ENCODE measurements around the gene WBP1. TPM values are rescaled to one million over a fixed set of nuclear protein-coding genes. Genes with fewer than 3 reads are reported as not detected.
"Not testable (repeated sequence)": the region's sequence is repeated elsewhere in the genome, so short reads cannot be mapped to it uniquely, and the experiment has no call there.

WBP1 gene
- total RNA-seq, 1 donor from 2014 or later, result 96.1 TPM

GRCh38 chr2:74440378-74441169 lies 17.7 kb upstream of the WBP1 start:
- Mint-ChIP-seq H3K4me1 (ENCODE audit: unreplicated experiment) (peaks cover 53% of the 10 kb centered on the region), H3K36me3 (ENCODE audit: unreplicated experiment) (no peaks in the 10 kb centered on the region), H3K27me3 (ENCODE audit: unreplicated experiment) (peaks cover 16% of the 10 kb centered on the region), H3K27ac (ENCODE audit: unreplicated experiment) (peak overlapping the region; percentile 78), H3K4me3 (ENCODE audit: unreplicated experiment) (peak overlapping the region; percentile 88), H3K9me3 (ENCODE audit: unreplicated experiment) (no peaks in the 10 kb centered on the region)
- TF ChIP-seq CTCF (IDR thresholded peaks at IDR 0.05), result peak; percentile 27
- peak; percentile 94 for DNase-seq (ENCODE audit: extremely low spot score, unreplicated experiment)

- Mint-ChIP-seq H3K27ac (ENCODE audit: unreplicated experiment) (no peak overlapping the region), H3K27me3 (ENCODE audit: unreplicated experiment) (peaks cover 18% of the 10 kb centered on the region), H3K4me3 (ENCODE audit: unreplicated experiment) (peak overlapping the region; percentile 88), H3K36me3 (ENCODE audit: unreplicated experiment) (no peaks in the 10 kb centered on the region), H3K9me3 (ENCODE audit: unreplicated experiment) (no peaks in the 10 kb centered on the region), H3K4me1 (ENCODE audit: unreplicated experiment) (peaks cover 51% of the 10 kb centered on the region)
- TF ChIP-seq CTCF (IDR thresholded peaks at IDR 0.05), result no peak
- no peak for DNase-seq (ENCODE audit: extremely low spot score, unreplicated experiment)
These were observed 17.0 kb upstream of the WBP1 start for GRCh38 chr2:74441170-74441689.

GRCh38 chr2:74441690-74442482 lies 16.4 kb upstream of the WBP1 start, which contains the start of gene RTKN:
RTKN (minus strand) TSS chr2:74441937; CDS start chr2:74441816, 121 bp downstream.
- Mint-ChIP-seq H3K4me1 (ENCODE audit: unreplicated experiment) (peaks cover 48% of the 10 kb centered on the region), H3K27ac (ENCODE audit: unreplicated experiment) (peak within 1 kb of the TSS; percentile 59), H3K4me3 (ENCODE audit: unreplicated experiment) (peak within 1 kb of the TSS; percentile 88), H3K36me3 (ENCODE audit: unreplicated experiment) (no peaks in the 10 kb centered on the region), H3K9me3 (ENCODE audit: unreplicated experiment) (no peaks in the 10 kb centered on the region), H3K27me3 (ENCODE audit: unreplicated experiment) (peaks cover 18% of the 10 kb centered on the region)
- no peak for TF ChIP-seq CTCF (IDR thresholded peaks at IDR 0.05)
- no peak for DNase-seq (ENCODE audit: extremely low spot score, unreplicated experiment)

GRCh38 chr2:74442483-74443297 lies 15.5 kb upstream of the WBP1 start:
- peaks cover 23% of the 10 kb centered on the region for H3K27me3 Mint-ChIP-seq (ENCODE audit: unreplicated experiment)
- H3K27ac Mint-ChIP-seq (ENCODE audit: unreplicated experiment); DNase-seq (ENCODE audit: extremely low spot score, unreplicated experiment); H3K4me3 Mint-ChIP-seq (ENCODE audit: unreplicated experiment); H3K36me3 Mint-ChIP-seq (ENCODE audit: unreplicated experiment); H3K9me3 Mint-ChIP-seq (ENCODE audit: unreplicated experiment): not testable (repeated sequence)
- H3K4me1 Mint-ChIP-seq (ENCODE audit: unreplicated experiment), result peaks cover 40% of the 10 kb centered on the region
